Measurements from ENCODE around the gene ADCY4. TPM values are rescaled to one million over a fixed set of nuclear protein-coding genes. Genes with fewer than 3 reads are reported as not detected.
A peak's percentile ranks its signal among the peaks of the same experiment; 100 is the strongest.

The ADCY4 gene
- polyA plus RNA-seq, 3 donors = 0.69 to 11.9 (median 0.70) TPM

DNA sequence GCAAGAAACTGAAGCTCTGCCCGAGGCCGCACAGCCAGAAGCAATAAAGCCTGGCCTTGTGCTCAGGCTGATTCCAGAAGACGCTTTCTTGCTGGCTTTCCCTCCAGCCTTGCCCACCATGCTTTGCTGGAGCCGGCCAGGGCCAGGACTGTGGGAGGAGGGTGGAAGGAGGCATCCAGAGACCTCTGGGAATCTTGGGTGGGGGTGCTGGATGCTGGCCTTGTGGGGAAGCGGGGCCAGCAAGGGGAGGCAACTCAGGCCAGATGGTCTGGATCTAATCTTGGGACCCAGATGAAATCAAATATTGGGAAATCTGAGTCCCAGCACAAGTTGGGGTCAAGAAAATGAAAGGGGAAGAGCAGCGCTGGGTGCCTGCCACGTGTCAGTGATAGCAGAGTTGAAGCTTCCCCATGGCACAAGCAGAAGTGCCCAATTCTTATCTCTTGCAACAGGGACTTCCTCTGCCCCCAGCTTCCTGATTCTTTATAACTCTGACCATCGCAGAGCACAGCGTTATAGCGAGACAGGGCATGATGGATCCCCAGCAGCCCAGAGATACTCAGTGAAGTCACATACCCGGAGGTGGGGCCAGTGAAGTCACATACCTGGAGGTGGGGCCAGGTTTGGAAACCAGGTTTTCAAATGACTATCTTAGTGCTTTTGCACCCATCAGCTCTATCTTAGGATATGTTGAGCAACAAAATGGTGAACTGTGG is 57.1 kb downstream of the ADCY4 start:
- H3K27ac Mint-ChIP-seq = peak overlapping the region; percentile 91 to 99 (median 95)
- 28% methylated on average over 9 of the region's 11 CpGs for WGBS (ENCODE audit: insufficient coverage)
- Histone ChIP-seq H3K27ac (ENCODE audit: low read depth in 1 of 2, low read length in 2 of 2) (peak overlapping the region; percentile 96 to 98), H3K9me3 (replicated peaks in 1 of 2; ENCODE audit: control insufficient read depth in 1 of 2, insufficient read depth in 1 of 2, low read length in 2 of 2) (no peaks in the 10 kb centered on the region), H3K27me3 (ENCODE audit: control insufficient read depth in 2 of 2, insufficient read depth in 2 of 2, low read length in 2 of 2) (no peaks in the 10 kb centered on the region), H3K79me2 (ENCODE audit: insufficient read depth, low read length) (peaks cover 55% of the 10 kb centered on the region), H4K20me1 (ENCODE audit: insufficient read depth, low read length) (no peaks in the 10 kb centered on the region), H2AFZ (ENCODE audit: insufficient read depth, low read depth, low read length, poor library complexity, severe bottlenecking) (no peak overlapping the region), H3K9ac (ENCODE audit: insufficient read depth, low read length, poor library complexity, severe bottlenecking) (peak overlapping the region; percentile 33), H3K4me2 (replicated peaks; ENCODE audit: extremely low read depth, low read length, poor library complexity, severe bottlenecking) (peak overlapping the region; percentile 66), H3K4me1 (ENCODE audit: control insufficient read depth in 1 of 2, insufficient read depth in 2 of 2, low read length in 2 of 2) (peaks cover 100% of the 10 kb centered on the region in 2 donors), H3K4me3 (replicated peaks in 1 of 3; ENCODE audit: low read depth in 2 of 3, low read length in 3 of 3) (peak overlapping the region in 1 of 3 experiments; percentile 55), H3K36me3 (replicated peaks in 1 of 2; ENCODE audit: control insufficient read depth in 1 of 2, insufficient read depth in 2 of 2, low read length in 2 of 2) (no peaks in the 10 kb centered on the region)
- intact Hi-C loops (cut with micrococcal nuclease) = loop anchor here in 1 of 2 donors (5.0 kb wide), 1 partner anchor 35 kb away; the partner anchor contains the start of genes LTB4R and LTB4R2
- H3K4me1 Mint-ChIP-seq = peaks cover 95% of the 10 kb centered on the region
- peaks cover 0 to 2% (median 0%) of the 10 kb centered on the region in 7 donors for H3K9me3 Mint-ChIP-seq
- TF ChIP-seq, protein P1, sequence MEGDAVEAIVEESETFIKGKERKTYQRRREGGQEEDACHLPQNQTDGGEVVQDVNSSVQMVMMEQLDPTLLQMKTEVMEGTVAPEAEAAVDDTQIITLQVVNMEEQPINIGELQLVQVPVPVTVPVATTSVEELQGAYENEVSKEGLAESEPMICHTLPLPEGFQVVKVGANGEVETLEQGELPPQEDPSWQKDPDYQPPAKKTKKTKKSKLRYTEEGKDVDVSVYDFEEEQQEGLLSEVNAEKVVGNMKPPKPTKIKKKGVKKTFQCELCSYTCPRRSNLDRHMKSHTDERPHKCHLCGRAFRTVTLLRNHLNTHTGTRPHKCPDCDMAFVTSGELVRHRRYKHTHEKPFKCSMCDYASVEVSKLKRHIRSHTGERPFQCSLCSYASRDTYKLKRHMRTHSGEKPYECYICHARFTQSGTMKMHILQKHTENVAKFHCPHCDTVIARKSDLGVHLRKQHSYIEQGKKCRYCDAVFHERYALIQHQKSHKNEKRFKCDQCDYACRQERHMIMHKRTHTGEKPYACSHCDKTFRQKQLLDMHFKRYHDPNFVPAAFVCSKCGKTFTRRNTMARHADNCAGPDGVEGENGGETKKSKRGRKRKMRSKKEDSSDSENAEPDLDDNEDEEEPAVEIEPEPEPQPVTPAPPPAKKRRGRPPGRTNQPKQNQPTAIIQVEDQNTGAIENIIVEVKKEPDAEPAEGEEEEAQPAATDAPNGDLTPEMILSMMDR (IDR thresholded peaks at IDR 0.05) = no peak
- H3K36me3 Mint-ChIP-seq = peaks cover 0 to 6% of the 10 kb centered on the region in 2 donors
- peak; percentile 79 to 92 (median 90) for DNase-seq
- peaks cover 0 to 4% (median 0%) of the 10 kb centered on the region in 3 donors for H3K27me3 Mint-ChIP-seq (ENCODE audit: low read depth in 3 of 3)
- H3K4me3 Mint-ChIP-seq = peak overlapping the region; percentile 18 to 35

DNA sequence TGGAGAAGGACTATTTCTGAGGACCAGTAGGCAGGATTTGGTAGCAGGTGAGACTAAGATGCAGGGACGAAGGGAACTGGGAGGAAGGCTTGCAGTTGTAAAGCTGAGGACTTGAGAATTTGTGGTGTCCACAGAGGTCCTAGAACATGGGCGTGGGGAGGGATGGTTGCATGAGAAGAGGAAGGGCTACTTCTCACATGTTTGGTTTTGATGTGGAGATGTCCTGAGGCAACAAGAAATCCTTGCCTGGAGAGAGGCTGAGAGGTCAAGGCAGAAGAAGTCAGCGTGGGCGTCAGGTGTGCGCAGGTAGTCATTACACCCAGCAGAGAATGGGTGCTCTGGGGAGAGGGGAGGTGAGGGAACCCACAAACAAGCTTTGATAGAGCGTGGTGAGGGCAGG is 57.8 kb downstream of the ADCY4 start:
- Histone ChIP-seq H3K9me3 (replicated peaks in 1 of 2; ENCODE audit: control insufficient read depth in 1 of 2, insufficient read depth in 1 of 2, low read length in 2 of 2) (no peaks in the 10 kb centered on the region), H3K4me3 (replicated peaks in 1 of 3; ENCODE audit: low read depth in 2 of 3, low read length in 3 of 3) (peak overlapping the region in 1 of 3 experiments; percentile 55), H3K27me3 (ENCODE audit: control insufficient read depth in 2 of 2, insufficient read depth in 2 of 2, low read length in 2 of 2) (no peaks in the 10 kb centered on the region), H3K4me1 (ENCODE audit: control insufficient read depth in 1 of 2, insufficient read depth in 2 of 2, low read length in 2 of 2) (peaks cover 100% of the 10 kb centered on the region in 2 donors), H2AFZ (ENCODE audit: insufficient read depth, low read depth, low read length, poor library complexity, severe bottlenecking) (no peak overlapping the region), H3K27ac (ENCODE audit: low read depth in 1 of 2, low read length in 2 of 2) (peak overlapping the region; percentile 96 to 98), H3K36me3 (replicated peaks in 1 of 2; ENCODE audit: control insufficient read depth in 1 of 2, insufficient read depth in 2 of 2, low read length in 2 of 2) (no peaks in the 10 kb centered on the region), H3K79me2 (ENCODE audit: insufficient read depth, low read length) (peaks cover 59% of the 10 kb centered on the region), H3K9ac (ENCODE audit: insufficient read depth, low read length, poor library complexity, severe bottlenecking) (peak overlapping the region; percentile 33), H3K4me2 (replicated peaks; ENCODE audit: extremely low read depth, low read length, poor library complexity, severe bottlenecking) (peak overlapping the region; percentile 66), H4K20me1 (ENCODE audit: insufficient read depth, low read length) (no peaks in the 10 kb centered on the region)
- Mint-ChIP-seq H3K4me3 (peak overlapping the region; percentile 18 to 47), H3K27ac (peak overlapping the region; percentile 91 to 99 (median 95)), H3K27me3 (ENCODE audit: low read depth in 3 of 3) (peaks cover 0 to 4% (median 0%) of the 10 kb centered on the region in 3 donors), H3K4me1 (peaks cover 95% of the 10 kb centered on the region), H3K36me3 (peaks cover 0 to 6% of the 10 kb centered on the region in 2 donors), H3K9me3 (peaks cover 0 to 2% (median 0%) of the 10 kb centered on the region in 7 donors)
- TF ChIP-seq, protein P1 (IDR thresholded peaks at IDR 0.05) = no peak
- intact Hi-C loops (cut with micrococcal nuclease) = loop anchor here in 1 of 2 donors (5.0 kb wide), 1 partner anchor 35 kb away; the partner anchor contains the start of genes LTB4R and LTB4R2
- 40% methylated on average over 3 of the region's 6 CpGs for WGBS (ENCODE audit: insufficient coverage)
- peak in 2 of 3 donors; percentile 37 to 42 for DNase-seq

Measured in CD14-positive monocyte (primary cell).